IMR-90 (cell line): Measurements from ENCODE around the gene ABHD2. TPM values are rescaled to one million over a fixed set of nuclear protein-coding genes. Genes with fewer than 3 reads are reported as not detected.

Experiments
- ATAC-seq: fragments of 200-7000 bp; cut with Tn5 transposase; 2 replicates; pipeline ENCODE4 v1.9.1; 2020; ENCODE audit warnings: low read depth, mild to moderate bottlenecking, moderate library complexity
- BruUV-seq: library from RNA; stranded (reverse); fragments of 400-500 nt; replicated peaks from 2 replicates; lab custom pipeline; 2021; lab: Mats Ljungman, UMichigan
- CTCF ChIA-PET: fragments of 300-600 bp; formaldehyde crosslinking; extraction: SDS; loops from one replicate; lab custom pipeline; 2021; ENCODE audit warnings: antibody characterized with exemption; lab: Yijun Ruan, JAX
- POLR2A ChIA-PET: fragments of 300-600 bp; sonication (Branson Sonifier 250); formaldehyde crosslinking; loops from one replicate; lab custom pipeline; 2022; ENCODE audit warnings: antibody characterized with exemption; ENCODE audit not compliant: unreplicated experiment; lab: Charles Lee
- DNase-seq: peaks from one replicate; pipeline ENCODE4 v3.0.0; 2013
- H2AFZ ChIP-seq: replicated peaks from 2 replicates; pipeline ENCODE3; 2013; ENCODE audit warnings: low read length, mild to moderate bottlenecking; ENCODE audit not compliant: poor library complexity
- H2AK5ac ChIP-seq: 2 replicates; pipeline ENCODE4 v1.6.1; 2013; ENCODE audit warnings: low read depth, low read length, inconsistent platforms
- H2AK9ac ChIP-seq: replicated peaks from 2 replicates; pipeline ENCODE3; 2013; ENCODE audit warnings: mild to moderate bottlenecking, low read depth, low read length, moderate library complexity; ENCODE audit not compliant: poor library complexity
- H2BK120ac ChIP-seq: 2 replicates; pipeline ENCODE4 v1.6.1; 2013; ENCODE audit warnings: low read depth, low read length, inconsistent platforms
- H2BK15ac ChIP-seq: 3 replicates; pipeline ENCODE4 v1.6.1; 2013; ENCODE audit warnings: low read depth, low read length, inconsistent platforms
- H2BK20ac ChIP-seq: 2 replicates; pipeline ENCODE4 v1.6.1; 2013; ENCODE audit warnings: low read depth, mild to moderate bottlenecking, inconsistent platforms, low read length, moderate library complexity
- H2BK5ac ChIP-seq: 2 replicates; pipeline ENCODE4 v1.6.1; 2013; ENCODE audit warnings: mild to moderate bottlenecking, low read depth, low read length, inconsistent platforms; ENCODE audit not compliant: poor library complexity, severe bottlenecking
- H3K14ac ChIP-seq: replicated peaks from 2 replicates; pipeline ENCODE4 v1.6.1; 2013; ENCODE audit warnings: low read depth, low read length, inconsistent platforms
- H3K18ac ChIP-seq: 2 replicates; pipeline ENCODE4 v1.6.1; 2013; ENCODE audit warnings: low read depth, low read length, control low read depth
- H3K23ac ChIP-seq: 2 replicates; pipeline ENCODE4 v1.6.1; 2013; ENCODE audit warnings: low read depth, low read length, inconsistent platforms
- H3K27ac ChIP-seq: 2 replicates; pipeline ENCODE4 v1.5.1; 2013; ENCODE audit warnings: mild to moderate bottlenecking, control low read depth, low read length; ENCODE audit not compliant: insufficient read depth
- H3K27me3 ChIP-seq: 2 replicates; pipeline ENCODE4 v1.6.1; 2013; ENCODE audit warnings: low read length; ENCODE audit not compliant: control insufficient read depth, insufficient read depth
- H3K36me3 ChIP-seq: 2 replicates; pipeline ENCODE4 v1.6.1; 2013; ENCODE audit warnings: low read length, mixed read lengths; ENCODE audit not compliant: control insufficient read depth, insufficient read depth
- H3K4ac ChIP-seq: 2 replicates; pipeline ENCODE4 v1.6.1; 2013; ENCODE audit warnings: low read depth, low read length, inconsistent platforms
- H3K4me1 ChIP-seq: 2 replicates; pipeline ENCODE4 v1.6.1; 2013; ENCODE audit warnings: low read length, mixed read lengths; ENCODE audit not compliant: control insufficient read depth, insufficient read depth
- H3K4me2 ChIP-seq: 2 replicates; pipeline ENCODE4 v1.6.1; 2013; ENCODE audit warnings: low read depth, mild to moderate bottlenecking, control low read depth, low read length, moderate library complexity
- H3K4me3 ChIP-seq: 2 replicates; pipeline ENCODE4 v1.5.1; 2013; ENCODE audit warnings: low read depth, mild to moderate bottlenecking, control low read depth, low read length, moderate library complexity; ENCODE audit not compliant: insufficient read depth
- H3K56ac ChIP-seq: 2 replicates; pipeline ENCODE4 v1.6.1; 2013; ENCODE audit warnings: low read length, inconsistent platforms; ENCODE audit not compliant: insufficient read depth; ENCODE audit errors: extremely low read depth
- H3K79me1 ChIP-seq, 2 experiments: 2 replicates each; pipeline ENCODE4 v1.6.1; 2013; ENCODE audit warnings: low read length in 2 of 2, inconsistent platforms in 1 of 2, low read depth in 1 of 2
- H3K9ac ChIP-seq: 2 replicates; pipeline ENCODE4 v1.6.1; 2013; ENCODE audit warnings: low read depth, low read length, control low read depth
- H3K9me1 ChIP-seq: 2 replicates; pipeline ENCODE4 v1.6.1; 2013; ENCODE audit warnings: low read length, inconsistent platforms; ENCODE audit not compliant: insufficient read depth
- H3K9me3 ChIP-seq: 2 replicates; pipeline ENCODE4 v1.6.1; 2013; ENCODE audit warnings: low read length; ENCODE audit not compliant: control insufficient read depth, insufficient read depth
- H4K20me1 ChIP-seq: 2 replicates; pipeline ENCODE4 v1.6.1; 2013; ENCODE audit warnings: low read length, inconsistent platforms; ENCODE audit not compliant: insufficient read depth
- H4K5ac ChIP-seq: 2 replicates; pipeline ENCODE4 v1.6.1; 2013; ENCODE audit warnings: mild to moderate bottlenecking, low read depth, low read length, control low read depth
- H4K8ac ChIP-seq, 2 experiments: 2 replicates each; pipeline ENCODE4 v1.6.1; 2013; ENCODE audit warnings: low read depth in 2 of 2, low read length in 2 of 2, control low read depth in 1 of 2, inconsistent platforms in 1 of 2
- H4K91ac ChIP-seq: 2 replicates; pipeline ENCODE4 v1.6.1; 2013; ENCODE audit warnings: low read depth, low read length, inconsistent platforms; ENCODE audit not compliant: insufficient read depth
- BHLHE40 ChIP-seq: fragments of 150-350 bp; IDR thresholded peaks from 2 replicates; pipeline ENCODE4 v1.6.1; 2016; ENCODE audit warnings: mild to moderate bottlenecking, low read depth, low read length
- CHD1 ChIP-seq: IDR thresholded peaks from 2 replicates; pipeline ENCODE4 v1.6.1; 2012; ENCODE audit warnings: low read depth, low read length, improper control_type of control experiment
- CTCF ChIP-seq: conservative IDR thresholded peaks from 2 replicates; pipeline ENCODE4 v1.5.1; 2012; ENCODE audit warnings: mild to moderate bottlenecking, low read depth, low read length, improper control_type of control experiment
- ELK1 ChIP-seq: fragments of 150-350 bp; IDR thresholded peaks from 2 replicates; pipeline ENCODE4 v1.6.1; 2016; ENCODE audit warnings: low read depth, mild to moderate bottlenecking, low read length, moderate library complexity, borderline replicate concordance
- MAFK ChIP-seq: IDR thresholded peaks from 2 replicates; pipeline ENCODE4 v1.6.1; 2012; ENCODE audit warnings: low read depth, low read length, improper control_type of control experiment
- MAZ ChIP-seq: IDR thresholded peaks from 2 replicates; pipeline ENCODE4 v1.6.1; 2012; ENCODE audit warnings: low read depth, mild to moderate bottlenecking, low read length, improper control_type of control experiment, moderate library complexity, borderline replicate concordance
- MXI1 ChIP-seq: IDR thresholded peaks from 2 replicates; pipeline ENCODE4 v1.6.1; 2012; ENCODE audit warnings: low read depth, mild to moderate bottlenecking, low read length, moderate library complexity, borderline replicate concordance
- NFE2L2 ChIP-seq: fragments of 150-350 bp; IDR thresholded peaks from 2 replicates; pipeline ENCODE4 v1.6.1; 2016; ENCODE audit warnings: low read depth, mild to moderate bottlenecking, low read length
- RAD21 ChIP-seq: IDR thresholded peaks from 2 replicates; pipeline ENCODE4 v1.6.1; 2012; ENCODE audit warnings: low read length, improper control_type of control experiment
- RFX5 ChIP-seq: IDR thresholded peaks from 2 replicates; pipeline ENCODE4 v1.8.0; 2012; ENCODE audit warnings: low read depth, mild to moderate bottlenecking, low read length, moderate library complexity
- SMC3 ChIP-seq: fragments of 150-350 bp; IDR thresholded peaks from 2 replicates; pipeline ENCODE4 v1.6.1; 2016; ENCODE audit warnings: low read depth, mild to moderate bottlenecking, antibody characterized with exemption, low read length, moderate library complexity
- WGBS, 2 experiments: methylation state at CpG; one replicate each; pipeline versions ENCODE4 v1.1.5 to v1.1.7; 2013; ENCODE audit warnings: missing lambda C conversion rate in 2 of 2; ENCODE audit not compliant: insufficient read length in 1 of 2; ENCODE audit errors: extremely low coverage in 2 of 2; 5-methylcytosine and 5-hydroxymethylcytosine counted together
- dilution Hi-C: fragments of 300-500 bp; cut with HindIII; formaldehyde crosslinking; loops from one replicate; pipeline ENCODE4 v1.14.3; 2018; ENCODE audit warnings: low sequenced_read_pairs; ENCODE audit not compliant: unreplicated experiment
- in situ Hi-C: fragments of 300-500 bp; cut with MboI; formaldehyde crosslinking; loops from 3 replicates; pipeline ENCODE4 v1.14.3; 2019; ENCODE audit warnings: low sequenced_read_pairs, inconsistent platforms, mixed read lengths
- intact Hi-C: fragments of 100-400 bp; cut with micrococcal nuclease; formaldehyde crosslinking; loops from 2 replicates; pipeline ENCODE4 v1.10.0; 2022
- polyA plus RNA-seq, 3 experiments: library from polyadenylated mRNA; depleted of rRNA; stranded (reverse); fragments of >200 nt; gene quantifications; 2 replicates each; pipeline ENCODE4 v1.2.3, GENCODE V29; 2012; ENCODE audit warnings: low replicate concordance in 1 of 3
- total RNA-seq: library from RNA; depleted of rRNA; stranded (reverse); fragments of >200 nt; gene quantifications from 2 replicates; pipeline ENCODE4 v1.2.3, GENCODE V29; 2012

The ABHD2 gene
- total and polyA plus RNA-seq, 2 of the 4 experiments (the other 2 are of a cell fraction) = 31.2 to 62.9 TPM

- H3K14ac ChIP-seq = peak overlapping the region; percentile 74; the same call in 1 of the 2 replicates
- ChIA-PET POLR2A (no interaction called here), CTCF (no interaction called here)
- no peak overlapping the region for H3K9ac ChIP-seq
- H3K36me3 ChIP-seq = no peaks in the 10 kb centered on the region
- peak overlapping the region; percentile 64; the same call in 1 of the 2 replicates for H2BK120ac ChIP-seq
- in situ Hi-C loops = no loop called here
- H2AFZ ChIP-seq = no peak overlapping the region
- dilution Hi-C loops = no loop called here
- H3K56ac ChIP-seq = no peak overlapping the region
- no TSS peak for BruUV-seq
- H2BK20ac ChIP-seq = peak overlapping the region; percentile 91
- no peak overlapping the region for H2AK9ac ChIP-seq
- H2BK5ac ChIP-seq = peak overlapping the region; percentile 30
- H3K27ac ChIP-seq = no peak overlapping the region
- H4K5ac ChIP-seq = no peak overlapping the region
- peak overlapping the region; percentile 78; the same call in 1 of the 3 replicates for H2BK15ac ChIP-seq
- DNase-seq (peak; percentile 61), ATAC-seq (no peak)
- H3K4ac ChIP-seq = peak overlapping the region; percentile 35; the same call in 1 of the 2 replicates
- H3K9me3 ChIP-seq = peaks cover 14% of the 10 kb centered on the region
- no peak overlapping the region for H3K23ac ChIP-seq
- WGBS, 2 experiments = no CpG with 5 or more reads among the region's 1 CpG
- H3K9me1 ChIP-seq = no peaks in the 10 kb centered on the region
- H3K4me1 ChIP-seq = peaks cover 2% of the 10 kb centered on the region; the same call in 1 of the 2 replicates
- H2AK5ac ChIP-seq = peak overlapping the region; percentile 84; the same call in 1 of the 2 replicates
- peak overlapping the region; percentile 16; the same call in 1 of the 2 replicates for H3K18ac ChIP-seq
- H3K4me3 ChIP-seq = no peak overlapping the region
- no peaks in the 10 kb centered on the region for H3K27me3 ChIP-seq
- intact Hi-C loops = no loop called here
- no peak overlapping the region for H4K91ac ChIP-seq
- H3K4me2 ChIP-seq = no peak overlapping the region
- H4K8ac ChIP-seq = 0 out of 4 replicates have a peak overlapping the region, but pooled peaks of 1 of the 2 experiments have one; percentile 13
- no peak for TF ChIP-seq MAZ
- TF ChIP-seq BHLHE40 = no peak
- no peak for TF ChIP-seq NFE2L2
- TF ChIP-seq MAFK = no peak
- TF ChIP-seq CTCF = no peak
- TF ChIP-seq MXI1 = no peak
- TF ChIP-seq RAD21 = no peak
- TF ChIP-seq ELK1 = no peak
- TF ChIP-seq RFX5 = no peak
- no peak for TF ChIP-seq CHD1
- no peak for TF ChIP-seq SMC3
- H3K79me1 ChIP-seq = no peaks in the 10 kb centered on the region
- H4K20me1 ChIP-seq = no peaks in the 10 kb centered on the region
These were observed 20.5 kb upstream of the ABHD2 start for GRCh38 chr15:89067751-89068150.
